GM13976 (cell line): ENCODE data around the gene ZCCHC24.

Source experiments
- DNase-seq: peaks from one replicate; pipeline ENCODE4 v3.0.0; 2012; ENCODE audit warnings: low spot score
- in situ Hi-C: fragments of 300-500 bp; cut with MboI; formaldehyde crosslinking; loops from one replicate; pipeline ENCODE4 v1.12.0; 2022; ENCODE audit warnings: low sequenced_read_pairs, mixed read lengths, inconsistent platforms; ENCODE audit not compliant: unreplicated experiment
- TF ChIP-seq, protein P1 (sequence below): IDR thresholded peaks from 2 replicates; pipeline ENCODE4 v1.5.1; 2012; ENCODE audit warnings: borderline replicate concordance, mild to moderate bottlenecking; ENCODE audit not compliant: insufficient read depth; ENCODE audit errors: extremely low read depth, missing control alignments, control extremely low read depth

Gene ZCCHC24

GRCh38 chr10:79361726-79362397 is 83.6 kb downstream of the ZCCHC24 start:
- peak; percentile 12 for DNase-seq
- in situ Hi-C loops = no loop called here
- TF ChIP-seq, protein P1, sequence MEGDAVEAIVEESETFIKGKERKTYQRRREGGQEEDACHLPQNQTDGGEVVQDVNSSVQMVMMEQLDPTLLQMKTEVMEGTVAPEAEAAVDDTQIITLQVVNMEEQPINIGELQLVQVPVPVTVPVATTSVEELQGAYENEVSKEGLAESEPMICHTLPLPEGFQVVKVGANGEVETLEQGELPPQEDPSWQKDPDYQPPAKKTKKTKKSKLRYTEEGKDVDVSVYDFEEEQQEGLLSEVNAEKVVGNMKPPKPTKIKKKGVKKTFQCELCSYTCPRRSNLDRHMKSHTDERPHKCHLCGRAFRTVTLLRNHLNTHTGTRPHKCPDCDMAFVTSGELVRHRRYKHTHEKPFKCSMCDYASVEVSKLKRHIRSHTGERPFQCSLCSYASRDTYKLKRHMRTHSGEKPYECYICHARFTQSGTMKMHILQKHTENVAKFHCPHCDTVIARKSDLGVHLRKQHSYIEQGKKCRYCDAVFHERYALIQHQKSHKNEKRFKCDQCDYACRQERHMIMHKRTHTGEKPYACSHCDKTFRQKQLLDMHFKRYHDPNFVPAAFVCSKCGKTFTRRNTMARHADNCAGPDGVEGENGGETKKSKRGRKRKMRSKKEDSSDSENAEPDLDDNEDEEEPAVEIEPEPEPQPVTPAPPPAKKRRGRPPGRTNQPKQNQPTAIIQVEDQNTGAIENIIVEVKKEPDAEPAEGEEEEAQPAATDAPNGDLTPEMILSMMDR = no peak

GRCh38 chr10:79360499-79361342 is 84.7 kb downstream of the ZCCHC24 start:
- TF ChIP-seq, protein P1 = no peak
- no peak for DNase-seq
- in situ Hi-C loops = no loop called here

DNA sequence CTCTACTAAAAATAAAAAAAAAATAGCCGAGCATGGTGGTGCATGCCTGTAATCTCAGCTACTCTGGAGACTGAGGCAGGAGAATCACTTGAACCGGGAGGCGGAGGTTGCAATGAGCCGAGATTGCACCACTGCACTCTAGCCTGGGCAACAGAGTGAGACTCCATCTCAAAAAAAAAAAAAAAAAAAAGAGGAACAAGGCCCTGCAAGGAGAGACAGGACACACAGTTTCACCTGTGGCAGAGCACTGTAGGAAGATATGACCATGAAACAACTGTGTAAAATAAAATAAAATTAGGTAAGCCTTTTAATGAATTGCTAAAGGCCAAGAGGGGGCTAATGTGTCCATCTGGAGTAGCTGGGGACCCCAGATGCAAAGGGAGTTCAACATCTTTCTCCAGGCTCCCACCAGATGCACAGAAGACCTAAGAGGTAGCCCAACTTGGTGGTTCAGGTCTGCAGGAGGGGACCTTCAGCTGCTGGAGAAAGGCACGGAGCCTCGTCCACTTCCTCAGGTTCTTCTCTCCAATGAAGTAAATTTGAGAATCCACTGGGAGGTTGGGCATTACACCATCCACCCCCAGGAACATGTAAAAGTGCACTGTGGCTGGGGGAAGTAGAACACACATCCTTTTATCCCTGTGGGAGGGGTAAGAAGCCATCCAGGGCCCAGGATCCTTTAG is 85.5 kb downstream of the ZCCHC24 start:
- TF ChIP-seq, protein P1 = no peak
- DNase-seq = no peak
- in situ Hi-C loops = no loop called here

- TF ChIP-seq, protein P1 = no peak
- in situ Hi-C loops = no loop called here
- peak; percentile 37 for DNase-seq
These were observed 86.6 kb downstream of the ZCCHC24 start for GRCh38 chr10:79358811-79359210.

- TF ChIP-seq, protein P1 = no peak
- in situ Hi-C loops = no loop called here
- DNase-seq = no peak
These were observed 88.2 kb downstream of the ZCCHC24 start for GRCh38 chr10:79357180-79357579.

- TF ChIP-seq, protein P1 = no peak
- in situ Hi-C loops = no loop called here
- peak; percentile 26 for DNase-seq
These were observed 89.3 kb downstream of the ZCCHC24 start for GRCh38 chr10:79356104-79356503.
